Measurements from ENCODE around the gene MEPCE.

DNA sequence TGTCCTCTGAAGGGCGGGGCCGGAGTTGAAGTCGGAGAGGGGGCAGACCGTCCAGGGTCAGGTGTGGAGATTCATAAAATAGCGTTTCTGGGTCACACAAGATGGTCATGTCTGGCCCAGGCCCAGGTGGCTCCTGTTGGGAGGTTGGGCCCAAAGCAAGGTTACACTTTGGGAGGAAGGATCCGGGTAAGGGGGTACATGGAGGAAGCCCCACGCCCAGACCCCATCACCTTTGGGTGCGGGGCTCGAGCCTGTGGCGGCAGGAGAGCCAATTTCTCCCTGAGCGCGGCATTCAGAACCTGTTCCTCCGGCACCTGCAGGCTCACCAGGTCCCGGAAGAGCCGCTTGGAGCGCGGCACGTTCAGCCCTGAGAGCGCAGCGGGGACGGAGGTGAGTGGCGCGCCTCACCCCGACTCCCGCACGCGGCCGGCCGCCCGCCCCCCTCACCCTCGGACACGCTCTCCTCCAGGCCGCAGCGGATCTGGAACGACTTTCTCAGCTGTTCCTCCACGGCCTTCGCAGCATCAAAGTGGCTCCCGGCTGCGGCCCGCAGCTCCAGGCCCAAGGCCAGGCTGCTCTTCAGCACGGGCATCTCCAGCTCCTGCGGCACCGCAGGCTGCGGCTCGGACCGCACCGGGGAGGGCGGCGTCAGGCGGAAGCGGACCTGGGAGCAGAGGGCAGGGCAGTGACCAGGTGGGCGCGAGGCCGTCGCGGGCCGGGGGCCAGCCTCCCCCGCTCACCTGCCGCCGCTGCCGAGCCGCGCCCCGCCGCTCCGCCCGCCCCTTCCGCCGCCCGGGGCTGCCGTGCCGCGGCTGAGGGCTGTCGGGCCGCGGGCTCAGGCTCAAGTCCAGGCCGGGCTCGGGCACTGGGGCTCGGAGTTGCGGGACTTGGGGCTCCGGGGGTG lies 6.0 kb downstream of the MEPCE start:
- TF ChIP-seq, protein P1, sequence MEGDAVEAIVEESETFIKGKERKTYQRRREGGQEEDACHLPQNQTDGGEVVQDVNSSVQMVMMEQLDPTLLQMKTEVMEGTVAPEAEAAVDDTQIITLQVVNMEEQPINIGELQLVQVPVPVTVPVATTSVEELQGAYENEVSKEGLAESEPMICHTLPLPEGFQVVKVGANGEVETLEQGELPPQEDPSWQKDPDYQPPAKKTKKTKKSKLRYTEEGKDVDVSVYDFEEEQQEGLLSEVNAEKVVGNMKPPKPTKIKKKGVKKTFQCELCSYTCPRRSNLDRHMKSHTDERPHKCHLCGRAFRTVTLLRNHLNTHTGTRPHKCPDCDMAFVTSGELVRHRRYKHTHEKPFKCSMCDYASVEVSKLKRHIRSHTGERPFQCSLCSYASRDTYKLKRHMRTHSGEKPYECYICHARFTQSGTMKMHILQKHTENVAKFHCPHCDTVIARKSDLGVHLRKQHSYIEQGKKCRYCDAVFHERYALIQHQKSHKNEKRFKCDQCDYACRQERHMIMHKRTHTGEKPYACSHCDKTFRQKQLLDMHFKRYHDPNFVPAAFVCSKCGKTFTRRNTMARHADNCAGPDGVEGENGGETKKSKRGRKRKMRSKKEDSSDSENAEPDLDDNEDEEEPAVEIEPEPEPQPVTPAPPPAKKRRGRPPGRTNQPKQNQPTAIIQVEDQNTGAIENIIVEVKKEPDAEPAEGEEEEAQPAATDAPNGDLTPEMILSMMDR (IDR thresholded peaks at IDR 0.05) = no peak
- no peak for TF ChIP-seq POLR2A (IDR thresholded peaks at IDR 0.05)

Measured in right lobe of liver (tissue), 4 donors.